ENCODE results near the gene PABPN1.

PABPN1 gene, protein sequence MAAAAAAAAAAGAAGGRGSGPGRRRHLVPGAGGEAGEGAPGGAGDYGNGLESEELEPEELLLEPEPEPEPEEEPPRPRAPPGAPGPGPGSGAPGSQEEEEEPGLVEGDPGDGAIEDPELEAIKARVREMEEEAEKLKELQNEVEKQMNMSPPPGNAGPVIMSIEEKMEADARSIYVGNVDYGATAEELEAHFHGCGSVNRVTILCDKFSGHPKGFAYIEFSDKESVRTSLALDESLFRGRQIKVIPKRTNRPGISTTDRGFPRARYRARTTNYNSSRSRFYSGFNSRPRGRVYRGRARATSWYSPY

DNA sequence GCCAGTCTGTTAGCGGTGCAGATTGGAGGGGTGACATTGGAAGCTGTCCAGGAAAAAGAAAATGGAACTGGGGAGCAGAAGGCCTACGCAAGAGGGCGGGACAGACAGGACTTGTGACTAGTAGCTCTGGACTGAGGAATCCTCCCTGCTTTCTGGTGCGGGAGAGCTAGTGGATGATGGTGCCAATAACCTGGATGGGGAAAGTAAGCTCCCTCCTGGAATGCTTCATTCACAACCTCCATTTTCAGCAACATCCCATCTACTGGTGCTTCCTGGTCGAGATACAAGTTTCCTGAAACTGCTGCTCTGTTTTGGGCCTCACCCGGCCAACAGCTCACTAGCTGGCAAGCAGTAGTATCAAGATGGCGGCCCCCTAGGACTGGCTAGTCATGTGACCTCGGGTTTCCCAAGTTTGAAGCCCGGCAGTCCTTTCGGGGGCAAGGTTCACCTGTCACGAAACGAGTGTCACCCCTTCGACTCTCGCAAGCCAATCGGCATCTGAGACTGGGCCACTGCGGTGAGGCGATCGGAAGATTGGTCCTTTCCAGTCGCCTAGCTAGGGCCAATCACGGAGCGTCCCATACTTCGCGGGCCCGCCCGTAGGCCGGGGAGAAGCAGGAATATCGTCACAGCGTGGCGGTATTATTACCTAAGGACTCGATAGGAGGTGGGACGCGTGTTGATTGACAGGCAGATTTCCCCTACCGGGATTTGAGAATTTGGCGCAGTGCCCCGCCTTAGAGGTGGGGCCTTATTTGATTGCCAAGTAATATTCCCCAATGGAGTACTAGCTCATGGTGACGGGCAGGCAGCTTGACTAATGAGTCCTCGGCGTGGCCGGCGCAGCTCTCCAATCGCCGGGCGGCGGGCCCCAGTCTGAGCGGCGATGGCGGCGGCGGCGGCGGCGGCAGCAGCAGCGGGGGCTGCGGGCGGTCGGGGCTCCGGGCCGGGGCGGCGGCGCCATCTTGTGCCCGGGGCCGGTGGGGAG is at the start of gene PABPN1:
Gene PABPN1 (plus strand): TSS at position 874 of the 988 bp plus-strand sequence. CDS start 13 bp downstream, at position 887.
- peak; percentile 20; the same call in 1 of the 2 replicates for TF ChIP-seq GATA2 (IDR thresholded peaks at IDR 0.05; ENCODE audit: low read depth, low read length)
- no peak for TF ChIP-seq GATA3 (IDR thresholded peaks at IDR 0.05; ENCODE audit: low read depth, low read length)

GRCh38 chr14:23275412-23275811 is 45.8 kb upstream of the PABPN1 start:
- TF ChIP-seq GATA3 (IDR thresholded peaks at IDR 0.05; ENCODE audit: low read depth, low read length) (no peak), GATA2 (IDR thresholded peaks at IDR 0.05; ENCODE audit: low read depth, low read length) (no peak)

DNA sequence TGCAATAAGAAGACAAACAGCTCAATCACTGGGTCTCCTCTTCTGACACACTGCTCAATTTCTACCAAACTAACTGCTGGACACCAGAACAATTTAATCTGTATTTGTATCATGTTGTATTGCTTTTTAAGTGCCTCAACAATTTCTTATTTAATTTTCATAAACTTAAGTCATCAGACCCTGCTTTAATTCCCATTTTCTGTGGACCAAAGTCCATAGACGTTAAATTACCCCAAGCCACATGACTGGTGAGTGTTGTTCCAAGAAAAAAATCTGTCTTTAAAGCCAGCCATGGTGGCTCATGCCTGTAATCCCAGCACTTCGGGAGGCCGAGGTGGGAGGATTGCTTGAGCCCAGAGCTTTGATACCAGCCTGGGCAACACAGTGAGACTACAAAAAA is 44.1 kb upstream of the PABPN1 start:
- TF ChIP-seq GATA3 (IDR thresholded peaks at IDR 0.05; ENCODE audit: low read depth, low read length) (no peak), GATA2 (IDR thresholded peaks at IDR 0.05; ENCODE audit: low read depth, low read length) (no peak)

- TF ChIP-seq GATA2 (IDR thresholded peaks at IDR 0.05; ENCODE audit: low read depth, low read length) (no peak), GATA3 (IDR thresholded peaks at IDR 0.05; ENCODE audit: low read depth, low read length) (no peak)
These were observed 40.0 kb upstream of the PABPN1 start for GRCh38 chr14:23281247-23281646.

- TF ChIP-seq GATA3 (IDR thresholded peaks at IDR 0.05; ENCODE audit: low read depth, low read length), result no peak
- TF ChIP-seq GATA2 (IDR thresholded peaks at IDR 0.05; ENCODE audit: low read depth, low read length), result no peak
These were observed 36.4 kb upstream of the PABPN1 start for GRCh38 chr14:23284654-23285529.

GRCh38 chr14:23285530-23286019 is 35.7 kb upstream of the PABPN1 start:
- TF ChIP-seq GATA3 (IDR thresholded peaks at IDR 0.05; ENCODE audit: low read depth, low read length), result no peak
- no peak for TF ChIP-seq GATA2 (IDR thresholded peaks at IDR 0.05; ENCODE audit: low read depth, low read length)

GRCh38 chr14:23286020-23286901 is 35.0 kb upstream of the PABPN1 start, which contains the start of gene HOMEZ:
Gene HOMEZ (minus strand): TSS chr14:23286132. CDS start chr14:23285952, 180 bp downstream.
- no peak for TF ChIP-seq GATA2 (IDR thresholded peaks at IDR 0.05; ENCODE audit: low read depth, low read length)
- no peak for TF ChIP-seq GATA3 (IDR thresholded peaks at IDR 0.05; ENCODE audit: low read depth, low read length)

- no peak for TF ChIP-seq GATA2 (IDR thresholded peaks at IDR 0.05; ENCODE audit: low read depth, low read length)
- TF ChIP-seq GATA3 (IDR thresholded peaks at IDR 0.05; ENCODE audit: low read depth, low read length), result no peak
These were observed 34.3 kb upstream of the PABPN1 start for GRCh38 chr14:23286902-23287479.

GRCh38 chr14:23294734-23295561 is 26.3 kb upstream of the PABPN1 start:
- no peak for TF ChIP-seq GATA3 (IDR thresholded peaks at IDR 0.05; ENCODE audit: low read depth, low read length)
- peak; percentile 65 for TF ChIP-seq GATA2 (IDR thresholded peaks at IDR 0.05; ENCODE audit: low read depth, low read length)

DNA sequence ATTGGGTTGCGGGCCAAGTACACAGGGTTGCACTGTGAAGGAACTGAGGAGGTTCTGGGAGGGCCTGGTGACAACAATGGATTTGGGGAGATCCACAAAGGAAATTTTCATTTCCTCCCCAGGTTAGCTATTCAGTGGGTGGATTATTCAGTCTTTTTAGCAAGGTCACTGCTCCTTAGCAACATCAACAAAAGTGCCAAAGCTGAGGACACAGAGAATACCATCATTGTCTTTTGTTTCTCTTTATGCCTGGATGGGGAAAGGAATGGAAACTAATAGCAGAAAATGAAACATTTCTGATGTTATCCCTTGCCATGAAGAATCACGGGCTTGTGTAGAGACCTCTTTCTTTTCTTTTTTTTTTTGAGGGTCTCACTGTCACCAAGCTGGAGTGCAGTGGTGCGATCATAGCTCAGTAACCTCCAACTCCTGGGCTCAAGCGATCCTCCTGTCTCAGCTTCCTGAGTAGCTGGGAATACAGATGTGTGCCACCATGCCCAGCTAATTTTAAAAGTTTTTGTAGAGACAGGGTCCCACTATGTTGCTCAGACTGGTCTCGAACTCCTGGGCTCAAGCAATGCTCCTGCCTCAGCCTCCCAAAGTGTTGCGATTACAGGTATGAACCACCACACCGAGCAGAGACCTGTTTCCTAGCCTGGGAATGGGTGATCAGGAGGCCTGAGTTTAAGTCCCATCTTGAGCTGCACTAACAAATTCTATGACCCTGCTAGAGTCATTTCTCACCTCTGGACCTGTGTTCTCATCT is 25.1 kb upstream of the PABPN1 start:
- TF ChIP-seq GATA3 (IDR thresholded peaks at IDR 0.05; ENCODE audit: low read depth, low read length), result no peak

DNA sequence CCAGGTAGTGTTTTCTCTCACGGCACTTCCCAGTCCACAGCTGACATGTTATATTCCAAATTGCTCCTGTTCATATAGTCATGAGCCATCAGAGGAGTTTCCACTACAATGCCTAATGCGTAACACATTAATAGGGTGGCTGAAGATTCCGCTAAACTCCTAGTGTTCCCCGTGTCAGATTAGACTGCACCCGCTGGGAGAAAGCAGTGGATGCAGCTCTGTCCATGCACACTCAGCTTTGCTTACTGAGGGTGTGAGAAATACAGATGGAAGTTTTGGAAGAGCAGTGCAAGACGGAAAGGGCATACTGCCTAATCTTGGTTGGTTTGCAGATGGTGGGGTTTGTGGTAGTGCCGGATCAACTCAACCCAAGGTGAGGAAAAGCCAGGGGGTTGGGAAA is 24.2 kb upstream of the PABPN1 start:
- no peak for TF ChIP-seq GATA2 (IDR thresholded peaks at IDR 0.05; ENCODE audit: low read depth, low read length)
- no peak for TF ChIP-seq GATA3 (IDR thresholded peaks at IDR 0.05; ENCODE audit: low read depth, low read length)

All from SH-SY5Y (cell line).